GM23338 (cell line): ENCODE data around the gene NDUFA3.

Source experiments
- CTCF ChIP-seq, 2 experiments: fragments of 200-600 bp in 1 of 2; sonication (generic) in 1 of 2; conservative IDR thresholded peaks; 2 replicates each; pipeline versions ENCODE4 v1.5.1 to v1.6.1; 2016 to 2017; ENCODE audit warnings: antibody characterized with exemption in 2 of 2, low read depth in 2 of 2, mild to moderate bottlenecking in 2 of 2, moderate library complexity in 1 of 2
- ETS1 ChIP-seq: IDR thresholded peaks from 2 replicates; pipeline ENCODE4 v1.6.1; 2016; ENCODE audit warnings: antibody characterized with exemption
- EZH2 ChIP-seq: fragments of 200-600 bp; sonication (generic); IDR thresholded peaks from one replicate; pipeline ENCODE4 v1.8.0; 2017; ENCODE audit warnings: antibody characterized with exemption, mild to moderate bottlenecking, low read depth; ENCODE audit not compliant: unreplicated experiment
- EZH2phosphoT487 ChIP-seq: fragments of 200-600 bp; sonication (generic); IDR thresholded peaks from one replicate; pipeline ENCODE4 v1.8.1; 2018; ENCODE audit warnings: antibody characterized with exemption; ENCODE audit not compliant: unreplicated experiment
- JUNB ChIP-seq: IDR thresholded peaks from one replicate; pipeline ENCODE4 v1.6.1; 2016; ENCODE audit warnings: antibody characterized with exemption; ENCODE audit not compliant: unreplicated experiment
- POLR2AphosphoS5 ChIP-seq: IDR thresholded peaks from 2 replicates; pipeline ENCODE4 v1.6.1; 2016; ENCODE audit warnings: antibody characterized with exemption, low read depth
- REST ChIP-seq: IDR thresholded peaks from one replicate; pipeline ENCODE4 v1.6.1; 2018; ENCODE audit warnings: antibody characterized with exemption; ENCODE audit not compliant: unreplicated experiment
- STAT1 ChIP-seq: IDR thresholded peaks from one replicate; pipeline ENCODE4 v1.6.1; 2016; ENCODE audit warnings: antibody characterized with exemption; ENCODE audit not compliant: unreplicated experiment
- ZNF114 ChIP-seq: fragments of 250-450 bp; sonication (Bioruptor Pico); IDR thresholded peaks from 2 replicates; pipeline ENCODE4 v1.5.0; 2020; ENCODE audit warnings: mild to moderate bottlenecking, moderate library complexity

GRCh38 chr19:54081032-54081431 is 21.6 kb upstream of the NDUFA3 start, which contains the start of gene TARM1:
- TF ChIP-seq CTCF (conservative IDR thresholded peaks at IDR 0.05; ENCODE audit: low read depth in 2 of 2) = no peak
- TF ChIP-seq REST = no peak
- no peak for TF ChIP-seq POLR2AphosphoS5
- no peak for TF ChIP-seq EZH2
- no peak for TF ChIP-seq JUNB
- TF ChIP-seq STAT1 = no peak
- TF ChIP-seq EZH2phosphoT487 = no peak
- TF ChIP-seq ETS1 = no peak
- no peak for TF ChIP-seq ZNF114 (CRISPR knock-in tag)
